HepG2 (cell line): ENCODE measurements around the gene PDCD2. TPM values are rescaled to one million over a fixed set of nuclear protein-coding genes. Genes with fewer than 3 reads are reported as not detected.

Experiments
- CEBPG ChIP-seq: IDR thresholded peaks from 2 replicates; pipeline ENCODE4 v1.6.1; 2016
- GLI4 ChIP-seq: sonication (generic); formaldehyde crosslinking; IDR thresholded peaks from 2 replicates; pipeline ENCODE4 v1.5.1; 2020; ENCODE audit warnings: missing genetic modification reagents, mild to moderate bottlenecking, moderate library complexity, borderline replicate concordance
- HDAC6 ChIP-seq: fragments of 200-600 bp; sonication (generic); IDR thresholded peaks from 2 replicates; pipeline ENCODE4 v1.7.0; 2017; ENCODE audit warnings: mild to moderate bottlenecking, antibody characterized with exemption, low read length, low read depth
- HMG20A ChIP-seq: IDR thresholded peaks from 2 replicates; pipeline ENCODE4 v1.6.1; 2016; ENCODE audit warnings: borderline replicate concordance
- HNRNPL ChIP-seq: fragments of 200-400 bp; formaldehyde crosslinking; IDR thresholded peaks from 2 replicates; pipeline ENCODE4 v1.6.1; 2017; ENCODE audit warnings: mild to moderate bottlenecking, low read depth, low read length
- HNRNPLL ChIP-seq: fragments of 200-400 bp; formaldehyde crosslinking; IDR thresholded peaks from 2 replicates; pipeline ENCODE4 v1.6.1; 2017; ENCODE audit warnings: mild to moderate bottlenecking, low read depth, low read length; ENCODE audit not compliant: poor library complexity, severe bottlenecking
- JUN ChIP-seq: sonication (generic); formaldehyde crosslinking; IDR thresholded peaks from 2 replicates; pipeline ENCODE4 v1.4.0; 2020; ENCODE audit warnings: mild to moderate bottlenecking, missing genetic modification reagents
- KDM5A ChIP-seq: fragments of 200-600 bp; sonication (generic); IDR thresholded peaks from 2 replicates; pipeline ENCODE4 v1.7.0; 2018; ENCODE audit warnings: antibody characterized with exemption, mild to moderate bottlenecking, low read length, borderline replicate concordance
- MXD4 ChIP-seq: IDR thresholded peaks from 2 replicates; pipeline ENCODE4 v1.6.1; 2016; ENCODE audit warnings: mild to moderate bottlenecking, missing biosample characterization, missing genetic modification reagents
- MYC ChIP-seq: sonication (generic); formaldehyde crosslinking; IDR thresholded peaks from 2 replicates; pipeline ENCODE4 v1.9.0; 2021; ENCODE audit warnings: missing genetic modification reagents, borderline replicate concordance
- SMARCE1 ChIP-seq: fragments of 450-650 bp; IDR thresholded peaks from 2 replicates; pipeline ENCODE4 v1.6.1; 2017; ENCODE audit warnings: borderline replicate concordance
- STAG1 ChIP-seq: sonication (generic); formaldehyde crosslinking; IDR thresholded peaks from 2 replicates; pipeline ENCODE4 v1.4.0; 2020; ENCODE audit warnings: missing genetic modification reagents
- TCF12 ChIP-seq, 2 experiments: fragments of 450-650 bp in 1 of 2; sonication (generic) in 1 of 2; formaldehyde crosslinking in 1 of 2; IDR thresholded peaks; 2 replicates each; pipeline versions ENCODE4 v1.6.1 to v1.8.0; 2017 to 2022; ENCODE audit warnings: antibody characterized with exemption in 1 of 2, mild to moderate bottlenecking in 1 of 2, missing genetic modification reagents in 1 of 2, moderate library complexity in 1 of 2
- YEATS2 ChIP-seq: sonication (generic); formaldehyde crosslinking; IDR thresholded peaks from 2 replicates; pipeline ENCODE4 v1.4.0; 2020; ENCODE audit warnings: missing genetic modification reagents, borderline replicate concordance
- ZBTB21 ChIP-seq: sonication (generic); formaldehyde crosslinking; IDR thresholded peaks from 2 replicates; pipeline ENCODE4 v1.4.0; 2020; ENCODE audit warnings: missing genetic modification reagents
- ZNF260 ChIP-seq: sonication (generic); formaldehyde crosslinking; IDR thresholded peaks from 2 replicates; pipeline ENCODE4 v1.4.0; 2020; ENCODE audit warnings: missing genetic modification reagents, low read depth, mild to moderate bottlenecking, borderline replicate concordance
- ZNF441 ChIP-seq: sonication (generic); formaldehyde crosslinking; IDR thresholded peaks from 2 replicates; pipeline ENCODE4 v1.7.0; 2021; ENCODE audit warnings: missing genetic modification reagents, borderline replicate concordance
- ZNF749 ChIP-seq: sonication (generic); formaldehyde crosslinking; IDR thresholded peaks from 2 replicates; pipeline ENCODE4 v1.8.0; 2022; ENCODE audit warnings: mild to moderate bottlenecking, missing genetic modification reagents, moderate library complexity, borderline replicate concordance
- ZNF766 ChIP-seq: sonication (generic); formaldehyde crosslinking; IDR thresholded peaks from 2 replicates; pipeline ENCODE4 v1.5.0; 2020; ENCODE audit warnings: missing genetic modification reagents, borderline replicate concordance
- ZNF777 ChIP-seq: sonication (generic); formaldehyde crosslinking; IDR thresholded peaks from 2 replicates; pipeline ENCODE4 v1.4.0; 2020; ENCODE audit warnings: missing genetic modification reagents
- polyA plus RNA-seq, 8 experiments: library from polyadenylated mRNA; depleted of rRNA in 3 of 8; stranded (reverse) in 7 of 8; unstranded in 1 of 8; fragments of >200 nt; fragmentation: Illumina TruSeq in 4 of 8; extraction: Trizol in 4 of 8; gene quantifications; 2 replicates each; pipeline versions ENCODE4 v1.2.1 to v1.2.3, GENCODE V29; 2011 to 2016; ENCODE audit warnings: low read depth in 4 of 8, missing spikeins in 1 of 8, mixed read lengths in 1 of 8; ENCODE audit not compliant: insufficient read depth in 1 of 8
- total RNA-seq, 5 experiments: library from RNA; depleted of rRNA; stranded (reverse); fragments of >200 nt; fragmentation: Illumina TruSeq; extraction: Trizol; gene quantifications; 2 replicates each; pipeline ENCODE4 v1.2.3, GENCODE V29; 2016; ENCODE audit warnings: low read depth in 1 of 5
- TF ChIP-seq, protein P1 (sequence below): sonication (generic); formaldehyde crosslinking; IDR thresholded peaks from 2 replicates; pipeline ENCODE4 v1.4.0; 2020; ENCODE audit warnings: mild to moderate bottlenecking, missing genetic modification reagents
- TF ChIP-seq, protein P2 (sequence below): sonication (generic); formaldehyde crosslinking; IDR thresholded peaks from 2 replicates; pipeline ENCODE4 v1.5.1; 2020; ENCODE audit warnings: missing genetic modification reagents, mild to moderate bottlenecking, borderline replicate concordance

PDCD2 gene
- total and polyA plus RNA-seq, 2 of the 13 experiments (the other 11 are each of a cell fraction or from before 2014, with no cell fraction given): 83.6 to 133 TPM

DNA sequence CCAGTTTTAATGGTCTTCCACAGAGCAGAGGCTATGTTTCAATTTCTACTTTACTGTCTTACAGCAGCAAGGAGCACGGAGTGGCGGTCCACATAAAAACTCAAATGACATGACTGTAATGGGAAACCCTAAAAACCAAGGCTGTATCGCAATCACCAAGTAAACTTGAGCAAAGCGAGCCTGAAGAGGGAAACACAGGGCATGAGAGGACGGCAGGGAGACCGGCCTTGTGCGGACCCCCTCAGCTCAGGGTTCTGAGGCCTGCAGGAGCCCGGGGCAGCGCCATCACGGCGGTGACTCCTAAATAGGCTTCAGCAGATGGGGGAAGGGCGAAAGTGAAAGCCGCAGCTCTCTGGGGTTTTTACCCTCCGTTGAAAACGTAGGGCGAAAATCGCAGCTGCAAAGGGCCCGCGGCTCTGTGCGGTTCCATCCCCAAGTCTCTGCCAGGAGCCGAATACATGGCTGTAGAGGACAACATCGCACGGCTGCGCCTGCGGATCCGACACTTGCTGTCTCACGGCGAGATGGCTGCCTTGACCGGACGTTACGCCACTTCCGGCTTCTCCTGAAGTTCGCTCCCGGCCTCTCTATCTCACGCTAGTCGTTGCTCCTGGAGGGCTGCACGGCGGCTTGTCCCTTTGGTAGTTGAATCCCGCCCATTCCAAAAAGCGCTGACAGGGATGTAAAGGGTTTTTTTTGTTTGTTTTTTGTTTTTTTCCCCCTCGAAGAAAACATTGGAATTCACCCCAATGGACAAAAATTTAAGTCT is 31.5 kb downstream of the PDCD2 start, which contains the start of gene PSMB1 (continued):
- TF ChIP-seq, protein P1, sequence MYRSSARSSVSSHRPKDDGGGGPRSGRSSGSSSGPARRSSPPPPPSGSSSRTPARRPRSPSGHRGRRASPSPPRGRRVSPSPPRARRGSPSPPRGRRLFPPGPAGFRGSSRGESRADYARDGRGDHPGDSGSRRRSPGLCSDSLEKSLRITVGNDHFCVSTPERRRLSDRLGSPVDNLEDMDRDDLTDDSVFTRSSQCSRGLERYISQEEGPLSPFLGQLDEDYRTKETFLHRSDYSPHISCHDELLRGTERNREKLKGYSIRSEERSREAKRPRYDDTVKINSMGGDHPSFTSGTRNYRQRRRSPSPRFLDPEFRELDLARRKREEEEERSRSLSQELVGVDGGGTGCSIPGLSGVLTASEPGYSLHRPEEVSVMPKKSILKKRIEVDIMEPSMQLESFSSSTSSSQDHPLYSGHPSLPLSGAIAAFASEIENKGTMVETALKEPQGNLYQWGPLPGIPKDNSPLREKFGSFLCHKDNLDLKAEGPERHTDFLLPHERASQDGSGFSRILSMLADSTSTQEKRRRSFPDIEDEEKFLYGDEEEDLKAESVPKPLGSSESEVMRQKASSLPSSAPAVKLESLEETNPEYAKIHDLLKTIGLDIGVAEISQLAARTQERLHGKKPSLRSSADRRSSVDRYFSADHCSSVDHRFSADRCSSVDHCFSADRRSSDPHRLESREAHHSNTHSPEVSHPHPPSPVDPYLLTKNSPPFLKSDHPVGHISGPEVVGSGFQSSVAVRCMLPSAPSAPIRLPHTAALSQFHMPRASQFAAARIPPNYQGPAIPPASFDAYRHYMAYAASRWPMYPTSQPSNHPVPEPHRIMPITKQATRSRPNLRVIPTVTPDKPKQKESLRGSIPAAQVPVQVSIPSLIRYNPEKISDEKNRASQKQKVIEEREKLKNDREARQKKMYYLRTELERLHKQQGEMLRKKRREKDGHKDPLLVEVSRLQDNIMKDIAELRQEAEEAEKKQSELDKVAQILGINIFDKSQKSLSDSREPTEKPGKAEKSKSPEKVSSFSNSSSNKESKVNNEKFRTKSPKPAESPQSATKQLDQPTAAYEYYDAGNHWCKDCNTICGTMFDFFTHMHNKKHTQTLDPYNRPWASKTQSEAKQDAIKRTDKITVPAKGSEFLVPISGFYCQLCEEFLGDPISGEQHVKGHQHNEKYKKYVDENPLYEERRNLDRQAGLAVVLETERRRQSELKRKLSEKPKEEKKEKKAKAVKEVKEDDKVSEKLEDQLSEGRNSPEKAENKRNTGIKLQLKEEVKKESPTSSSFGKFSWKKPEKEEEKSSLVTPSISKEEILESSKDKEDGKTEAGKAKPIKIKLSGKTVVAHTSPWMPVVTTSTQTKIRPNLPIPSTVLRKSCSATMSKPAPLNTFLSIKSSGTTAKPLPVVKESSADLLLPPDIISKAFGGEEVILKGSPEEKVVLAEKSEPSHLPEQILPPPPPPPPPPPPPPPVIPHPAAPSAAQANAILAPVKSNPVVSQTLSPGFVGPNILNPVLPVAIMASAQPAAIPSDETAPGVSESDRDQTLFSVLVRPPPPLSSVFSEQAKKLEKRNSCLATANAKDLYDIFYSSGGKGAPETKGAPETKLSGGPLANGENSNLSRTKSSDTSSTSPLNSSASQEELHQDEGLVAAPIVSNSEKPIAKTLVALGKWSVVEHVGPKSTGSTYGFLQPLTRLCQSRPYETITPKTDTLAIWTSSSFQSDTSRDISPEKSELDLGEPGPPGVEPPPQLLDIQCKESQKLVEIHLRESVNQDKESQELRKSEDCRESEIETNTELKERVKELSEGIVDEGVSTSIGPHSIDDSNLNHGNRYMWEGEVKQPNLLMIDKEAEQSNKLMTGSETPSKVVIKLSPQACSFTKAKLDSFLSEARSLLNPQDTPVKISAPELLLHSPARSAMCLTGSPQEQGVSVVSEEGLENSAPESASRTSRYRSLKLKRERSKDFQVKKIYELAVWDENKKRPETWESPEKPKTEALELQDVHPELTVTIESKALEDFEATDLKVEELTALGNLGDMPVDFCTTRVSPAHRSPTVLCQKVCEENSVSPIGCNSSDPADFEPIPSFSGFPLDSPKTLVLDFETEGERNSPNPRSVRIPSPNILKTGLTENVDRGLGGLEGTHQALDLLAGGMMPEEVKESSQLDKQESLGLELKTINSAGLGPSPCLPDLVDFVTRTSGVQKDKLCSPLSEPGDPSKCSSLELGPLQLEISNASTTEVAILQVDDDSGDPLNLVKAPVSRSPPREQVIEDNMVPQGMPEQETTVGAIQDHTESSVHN (CRISPR knock-in tag): no peak
- TF ChIP-seq ZNF441: no peak
- no peak for TF ChIP-seq JUN (CRISPR knock-in tag)
- TF ChIP-seq YEATS2 (CRISPR knock-in tag): peak; percentile 85
- no peak for TF ChIP-seq ZNF260
- no peak for TF ChIP-seq TCF12 (IDR thresholded peaks at IDR 0.05)
- peak; percentile 91 for TF ChIP-seq TCF12 (CRISPR knock-in tag; IDR thresholded peaks at IDR 0.05)
- no peak for TF ChIP-seq SMARCE1
- TF ChIP-seq HMG20A (CRISPR knock-in tag): 0 out of 2 replicates have a peak, but pooled peaks have one; percentile 23
- TF ChIP-seq, protein P2, sequence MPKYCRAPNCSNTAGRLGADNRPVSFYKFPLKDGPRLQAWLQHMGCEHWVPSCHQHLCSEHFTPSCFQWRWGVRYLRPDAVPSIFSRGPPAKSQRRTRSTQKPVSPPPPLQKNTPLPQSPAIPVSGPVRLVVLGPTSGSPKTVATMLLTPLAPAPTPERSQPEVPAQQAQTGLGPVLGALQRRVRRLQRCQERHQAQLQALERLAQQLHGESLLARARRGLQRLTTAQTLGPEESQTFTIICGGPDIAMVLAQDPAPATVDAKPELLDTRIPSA (CRISPR knock-in tag): no peak
- no peak; the same call in 1 of the 2 replicates for TF ChIP-seq ZBTB21 (CRISPR knock-in tag)
- peak; percentile 84 for TF ChIP-seq GLI4
- TF ChIP-seq HDAC6: no peak
- no peak for TF ChIP-seq STAG1 (CRISPR knock-in tag)
- TF ChIP-seq MYC (CRISPR knock-in tag): peak; percentile 89
- no peak for TF ChIP-seq MXD4 (CRISPR knock-in tag)
- TF ChIP-seq CEBPG: peak; percentile 86
- peak; percentile 61; the same call in 1 of the 2 replicates for TF ChIP-seq ZNF749 (CRISPR knock-in tag)
- TF ChIP-seq ZNF777 (CRISPR knock-in tag): no peak
- 0 out of 2 replicates have a peak, but pooled peaks have one; percentile 58 for TF ChIP-seq HNRNPL
- peak; percentile 92 for TF ChIP-seq ZNF766
- peak; percentile 91 for TF ChIP-seq KDM5A
- TF ChIP-seq HNRNPLL: peak; percentile 82
